ENCODE data around the gene VENTX.

DNA sequence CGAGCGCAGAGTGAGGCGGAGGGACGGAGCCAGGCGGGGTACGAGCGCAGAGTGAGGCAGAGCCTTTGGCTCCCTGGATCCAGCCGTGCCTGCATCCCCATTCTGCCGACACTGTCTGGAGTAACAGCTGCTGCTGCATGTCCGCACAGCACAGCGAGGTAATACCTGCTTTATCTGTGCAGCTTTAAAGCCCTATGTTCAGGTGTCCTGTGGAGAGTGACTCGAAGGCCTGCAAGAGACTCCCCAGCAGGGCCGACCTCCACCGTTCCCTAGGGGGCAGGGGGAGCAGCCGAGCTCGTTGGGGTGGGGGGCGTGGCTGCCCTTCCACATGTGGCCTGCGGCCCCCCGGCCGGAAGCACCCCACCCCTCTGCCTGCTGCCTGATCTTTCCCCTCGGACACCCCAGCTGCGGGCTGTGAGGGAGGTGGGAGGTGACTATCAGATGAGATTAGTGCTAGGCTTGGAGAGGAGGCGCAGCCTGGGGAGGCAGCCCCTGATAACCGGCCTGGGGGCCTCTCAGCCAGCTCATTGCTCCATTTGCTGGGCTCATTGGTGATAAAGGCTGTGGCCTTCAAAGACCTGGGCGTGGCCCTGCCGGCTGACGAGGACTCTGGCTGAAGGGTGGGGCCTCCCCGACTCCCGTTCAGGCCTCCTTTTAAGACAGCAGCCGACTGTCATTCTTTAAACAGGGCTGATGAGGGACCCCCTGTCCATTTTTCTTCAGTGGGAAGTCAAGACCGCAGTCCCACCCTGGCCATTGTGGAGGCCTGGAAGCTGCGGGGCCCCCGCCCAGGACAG is 8.0 kb downstream of the VENTX start:
- TF ChIP-seq, protein P1, sequence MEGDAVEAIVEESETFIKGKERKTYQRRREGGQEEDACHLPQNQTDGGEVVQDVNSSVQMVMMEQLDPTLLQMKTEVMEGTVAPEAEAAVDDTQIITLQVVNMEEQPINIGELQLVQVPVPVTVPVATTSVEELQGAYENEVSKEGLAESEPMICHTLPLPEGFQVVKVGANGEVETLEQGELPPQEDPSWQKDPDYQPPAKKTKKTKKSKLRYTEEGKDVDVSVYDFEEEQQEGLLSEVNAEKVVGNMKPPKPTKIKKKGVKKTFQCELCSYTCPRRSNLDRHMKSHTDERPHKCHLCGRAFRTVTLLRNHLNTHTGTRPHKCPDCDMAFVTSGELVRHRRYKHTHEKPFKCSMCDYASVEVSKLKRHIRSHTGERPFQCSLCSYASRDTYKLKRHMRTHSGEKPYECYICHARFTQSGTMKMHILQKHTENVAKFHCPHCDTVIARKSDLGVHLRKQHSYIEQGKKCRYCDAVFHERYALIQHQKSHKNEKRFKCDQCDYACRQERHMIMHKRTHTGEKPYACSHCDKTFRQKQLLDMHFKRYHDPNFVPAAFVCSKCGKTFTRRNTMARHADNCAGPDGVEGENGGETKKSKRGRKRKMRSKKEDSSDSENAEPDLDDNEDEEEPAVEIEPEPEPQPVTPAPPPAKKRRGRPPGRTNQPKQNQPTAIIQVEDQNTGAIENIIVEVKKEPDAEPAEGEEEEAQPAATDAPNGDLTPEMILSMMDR (IDR thresholded peaks at IDR 0.05), result no peak
- TF ChIP-seq POLR2A (IDR thresholded peaks at IDR 0.05), result no peak

Measured in suprapubic skin (tissue), 3 donors.